Karpas-422 (cell line): ENCODE data around the gene PLPPR3. TPM values are rescaled to one million over a fixed set of nuclear protein-coding genes. Genes with fewer than 3 reads are reported as not detected.
"Not testable (repeated sequence)": the region's sequence is repeated elsewhere in the genome, so short reads cannot be mapped to it uniquely, and the experiment has no call there.

Source experiments
- DNase-seq: peaks from one replicate; pipeline ENCODE4 v3.0.0-alpha.2; 2015
- H2AFZ ChIP-seq: fragments of 200-600 bp; sonication (generic); 2 replicates; pipeline ENCODE4 v1.6.1; 2014; ENCODE audit warnings: antibody characterized with exemption, low read length, mixed read lengths
- H3K27ac ChIP-seq: fragments of 200-600 bp; sonication (generic); 2 replicates; pipeline ENCODE4 v1.5.1; 2014; ENCODE audit warnings: mild to moderate bottlenecking, low read length, moderate library complexity
- H3K27me3 ChIP-seq: fragments of 200-600 bp; sonication (generic); 2 replicates; pipeline ENCODE4 v1.6.1; 2014; ENCODE audit warnings: low read length, mixed read lengths
- H3K36me3 ChIP-seq: fragments of 200-600 bp; sonication (generic); 2 replicates; pipeline ENCODE4 v1.6.1; 2014; ENCODE audit warnings: low read length, mixed read lengths; ENCODE audit not compliant: insufficient read depth
- H3K4me1 ChIP-seq: fragments of 200-600 bp; sonication (generic); 2 replicates; pipeline ENCODE4 v1.6.1; 2014; ENCODE audit warnings: mild to moderate bottlenecking, low read length, mixed read lengths
- H3K4me2 ChIP-seq: fragments of 200-600 bp; sonication (generic); 2 replicates; pipeline ENCODE4 v1.6.1; 2014; ENCODE audit warnings: low read length, low read depth, mild to moderate bottlenecking; ENCODE audit not compliant: poor library complexity, severe bottlenecking
- H3K4me3 ChIP-seq: fragments of 200-600 bp; sonication (generic); 2 replicates; pipeline ENCODE4 v1.5.1; 2014; ENCODE audit warnings: mild to moderate bottlenecking, antibody characterized with exemption, low read length, mixed read lengths
- H3K79me2 ChIP-seq: fragments of 200-600 bp; sonication (generic); 2 replicates; pipeline ENCODE4 v1.6.1; 2014; ENCODE audit warnings: mild to moderate bottlenecking, low read length, mixed read lengths
- H3K9ac ChIP-seq: fragments of 200-600 bp; sonication (generic); 2 replicates; pipeline ENCODE4 v1.6.0; 2014; ENCODE audit warnings: low read length
- H3K9me2 ChIP-seq: fragments of 200-600 bp; sonication (generic), shearing (Covaris generic); replicated peaks from 2 replicates; pipeline ENCODE4 v1.6.0; 2014; ENCODE audit warnings: mild to moderate bottlenecking, low read length, moderate library complexity; ENCODE audit not compliant: insufficient read depth
- H3K9me3 ChIP-seq: fragments of 300-700, 200-600 bp; sonication (generic); 2 replicates; pipeline ENCODE4 v1.6.1; 2014; ENCODE audit warnings: low read length, mixed read lengths
- H4K20me1 ChIP-seq: fragments of 200-600 bp; sonication (generic); 2 replicates; pipeline ENCODE4 v1.6.1; 2014; ENCODE audit warnings: mild to moderate bottlenecking, antibody characterized with exemption, low read length, low read depth; ENCODE audit not compliant: insufficient read depth
- total RNA-seq: library from RNA; depleted of rRNA; stranded (reverse); fragments of >200 nt; shearing (Covaris generic); gene quantifications from 2 replicates; pipeline ENCODE4 v1.2.3, GENCODE V29; 2014; ENCODE audit warnings: low replicate concordance

The PLPPR3 gene
- total RNA-seq, 1 experiment from 2014 or later, result not detected

- Histone ChIP-seq H3K9me2 (no peaks in the 10 kb centered on the region), H3K4me1 (no peaks in the 10 kb centered on the region), H2AFZ (no peak overlapping the region), H3K27me3 (no peaks in the 10 kb centered on the region), H3K27ac (no peak overlapping the region), H3K36me3 (no peaks in the 10 kb centered on the region), H3K9me3 (no peaks in the 10 kb centered on the region), H3K9ac (no peak overlapping the region), H3K4me3 (no peak overlapping the region), H3K79me2 (no peaks in the 10 kb centered on the region), H4K20me1 (no peaks in the 10 kb centered on the region), H3K4me2 (no peak overlapping the region)
- DNase-seq, result no peak
These were observed 5.6 kb upstream of the PLPPR3 start for GRCh38 chr19:827314-827709.

- no peak for DNase-seq
- Histone ChIP-seq H3K27me3 (no peaks in the 10 kb centered on the region), H3K4me1 (no peaks in the 10 kb centered on the region)
These were observed 4.3 kb upstream of the PLPPR3 start for GRCh38 chr19:825897-826644.

GRCh38 chr19:824885-825284 is 3.1 kb upstream of the PLPPR3 start:
- Histone ChIP-seq H3K27ac (no peak overlapping the region), H3K79me2 (no peaks in the 10 kb centered on the region)
- DNase-seq, result no peak

More at GRCh38 chr19:825897-826644, 4.3 kb upstream of the PLPPR3 start:
- no peaks in the 10 kb centered on the region for H3K36me3 ChIP-seq
- no peak overlapping the region for H3K4me2 ChIP-seq
- no peak overlapping the region for H2AFZ ChIP-seq
- H3K27ac ChIP-seq, result no peak overlapping the region
- no peak overlapping the region for H3K9ac ChIP-seq
- no peaks in the 10 kb centered on the region for H3K79me2 ChIP-seq
- no peaks in the 10 kb centered on the region for H3K9me3 ChIP-seq
- no peaks in the 10 kb centered on the region for H4K20me1 ChIP-seq
- no peaks in the 10 kb centered on the region for H3K9me2 ChIP-seq
- no peak overlapping the region for H3K4me3 ChIP-seq

GRCh38 chr19:823565-824121 is 1.9 kb upstream of the PLPPR3 start:
- Histone ChIP-seq H4K20me1 (no peaks in the 10 kb centered on the region), H3K9me2 (no peaks in the 10 kb centered on the region), H3K9me3 (no peaks in the 10 kb centered on the region), H2AFZ (no peak overlapping the region), H3K4me2 (no peak overlapping the region), H3K4me1 (no peaks in the 10 kb centered on the region), H3K79me2 (no peaks in the 10 kb centered on the region), H3K9ac (no peak overlapping the region), H3K4me3 (no peak overlapping the region), H3K27ac (no peak overlapping the region), H3K27me3 (no peaks in the 10 kb centered on the region), H3K36me3 (no peaks in the 10 kb centered on the region)
- no peak for DNase-seq

More at GRCh38 chr19:824885-825284, 3.1 kb upstream of the PLPPR3 start:
- Histone ChIP-seq H3K9me3 (no peaks in the 10 kb centered on the region), H3K9me2 (no peaks in the 10 kb centered on the region), H3K27me3 (no peaks in the 10 kb centered on the region), H3K4me3 (no peak overlapping the region), H3K9ac (no peak overlapping the region), H4K20me1 (no peaks in the 10 kb centered on the region), H3K36me3 (no peaks in the 10 kb centered on the region), H3K4me1 (no peaks in the 10 kb centered on the region), H2AFZ (no peak overlapping the region), H3K4me2 (no peak overlapping the region)

GRCh38 chr19:821231-821824 is 427 bp downstream of the PLPPR3 start:
- Histone ChIP-seq H3K9me2 (no peaks in the 10 kb centered on the region), H3K36me3 (no peaks in the 10 kb centered on the region), H4K20me1 (no peaks in the 10 kb centered on the region), H3K4me3 (no peak overlapping the region), H3K4me1 (no peaks in the 10 kb centered on the region), H3K27me3 (no peaks in the 10 kb centered on the region), H3K27ac (no peak overlapping the region), H3K9me3 (no peaks in the 10 kb centered on the region), H2AFZ (no peak overlapping the region), H3K9ac (no peak overlapping the region), H3K4me2 (no peak overlapping the region), H3K79me2 (no peaks in the 10 kb centered on the region)
- no peak for DNase-seq

- DNase-seq, H3K4me3 ChIP-seq, H3K4me1 ChIP-seq, H3K9me3 ChIP-seq, H3K9ac ChIP-seq, H3K4me2 ChIP-seq, H3K36me3 ChIP-seq, H3K27me3 ChIP-seq, H4K20me1 ChIP-seq, H3K9me2 ChIP-seq, H3K79me2 ChIP-seq, H3K27ac ChIP-seq, H2AFZ ChIP-seq: not testable (repeated sequence)
These were observed 1.5 kb downstream of the PLPPR3 start for GRCh38 chr19:820212-820611.

GRCh38 chr19:816500-816857 is 5.3 kb downstream of the PLPPR3 start:
- Histone ChIP-seq H3K4me3 (no peak overlapping the region), H4K20me1 (no peaks in the 10 kb centered on the region), H3K36me3 (peaks cover 5% of the 10 kb centered on the region; the same call in 1 of the 2 replicates), H3K9ac (no peak overlapping the region), H3K79me2 (no peaks in the 10 kb centered on the region), H3K27ac (no peak overlapping the region), H3K4me2 (no peak overlapping the region), H3K4me1 (no peaks in the 10 kb centered on the region), H3K27me3 (no peaks in the 10 kb centered on the region), H3K9me2 (no peaks in the 10 kb centered on the region; the same call in 1 of the 2 replicates), H2AFZ (no peak overlapping the region), H3K9me3 (no peaks in the 10 kb centered on the region)
- no peak for DNase-seq

GRCh38 chr19:815775-816499 is 5.8 kb downstream of the PLPPR3 start:
- Histone ChIP-seq H3K9ac (no peak overlapping the region), H3K4me3 (no peak overlapping the region), H3K36me3 (peaks cover 5% of the 10 kb centered on the region; the same call in 1 of the 2 replicates), H3K4me2 (no peak overlapping the region), H3K9me3 (no peaks in the 10 kb centered on the region), H3K9me2 (no peaks in the 10 kb centered on the region; the same call in 1 of the 2 replicates), H3K27ac (no peak overlapping the region), H3K27me3 (no peaks in the 10 kb centered on the region), H3K4me1 (no peaks in the 10 kb centered on the region), H3K79me2 (no peaks in the 10 kb centered on the region), H4K20me1 (no peaks in the 10 kb centered on the region), H2AFZ (no peak overlapping the region)
- no peak for DNase-seq
